Neural cell (in vitro differentiated cells): Measurements from ENCODE around the gene FRMD4B. TPM values are rescaled to one million over a fixed set of nuclear protein-coding genes. Genes with fewer than 3 reads are reported as not detected.

Experiments used
- H2AFZ ChIP-seq: fragments of 200-600, 300-800 bp; sonication (generic), shearing (Covaris generic); 2 replicates; pipeline ENCODE4 v1.6.0; 2014; ENCODE audit warnings: low read depth, mild to moderate bottlenecking, antibody characterized with exemption, low read length, moderate library complexity
- H3F3A ChIP-seq: fragments of 200-600 bp; shearing (Covaris generic); 2 replicates; pipeline ENCODE4 v1.6.1; 2016; ENCODE audit warnings: mild to moderate bottlenecking, moderate library complexity, mixed read lengths, antibody characterized with exemption, low read length; ENCODE audit not compliant: insufficient read depth, poor library complexity, severe bottlenecking
- H3K27ac ChIP-seq: fragments of 200-600, 300-800 bp; sonication (generic), shearing (Covaris generic); 2 replicates; pipeline ENCODE4 v1.5.1; 2014; ENCODE audit warnings: mild to moderate bottlenecking, low read length, moderate library complexity
- H3K27me3 ChIP-seq: fragments of 300-800, 200-600 bp; sonication (generic), shearing (Covaris generic); 2 replicates; pipeline ENCODE4 v1.6.0; 2014; ENCODE audit warnings: mild to moderate bottlenecking, low read depth, low read length, moderate library complexity; ENCODE audit not compliant: insufficient read depth
- H3K36me3 ChIP-seq: fragments of 300-800, 200-600 bp; sonication (generic), shearing (Covaris generic); 2 replicates; pipeline ENCODE4 v1.5.1; 2014; ENCODE audit warnings: mild to moderate bottlenecking, antibody characterized with exemption, low read length, moderate library complexity; ENCODE audit not compliant: insufficient read depth
- H3K4me2 ChIP-seq: fragments of 300-800, 200-600 bp; sonication (generic), shearing (Covaris generic); 2 replicates; pipeline ENCODE4 v1.6.0; 2014; ENCODE audit warnings: mild to moderate bottlenecking, low read length
- H3K4me3 ChIP-seq: fragments of 300-800, 200-600 bp; sonication (generic), shearing (Covaris generic); 2 replicates; pipeline ENCODE4 v1.5.1; 2014; ENCODE audit warnings: mild to moderate bottlenecking, low read length, moderate library complexity
- H3K79me2 ChIP-seq: fragments of 200-600 bp; shearing (Covaris generic); replicated peaks from 2 replicates; pipeline ENCODE4 v1.6.0; 2014; ENCODE audit warnings: mild to moderate bottlenecking, low read length, moderate library complexity; ENCODE audit not compliant: insufficient read depth
- H3K9ac ChIP-seq: fragments of 300-800, 200-600 bp; sonication (generic), shearing (Covaris generic); 2 replicates; pipeline ENCODE4 v1.6.1; 2016; ENCODE audit warnings: mild to moderate bottlenecking, low read length, mixed read lengths
- H3K9me2 ChIP-seq: fragments of 200-600 bp; shearing (Covaris generic); 2 replicates; pipeline ENCODE4 v1.6.1; 2016; ENCODE audit warnings: mild to moderate bottlenecking, low read length, mixed read lengths; ENCODE audit not compliant: insufficient read depth
- H3K9me3 ChIP-seq: fragments of 200-600, 300-800 bp; sonication (generic), shearing (Covaris generic); 2 replicates; pipeline ENCODE4 v1.6.1; 2016; ENCODE audit warnings: mild to moderate bottlenecking, mixed run types, low read length, moderate library complexity, mixed read lengths
- H4K20me1 ChIP-seq: fragments of 200-600 bp; shearing (Covaris generic); 2 replicates; pipeline ENCODE4 v1.6.1; 2016; ENCODE audit warnings: mild to moderate bottlenecking, mixed run types; ENCODE audit not compliant: insufficient read depth
- CTCF ChIP-seq: fragments of 450-650 bp; IDR thresholded peaks from 2 replicates; pipeline ENCODE4 v1.5.1; 2014; ENCODE audit warnings: antibody characterized with exemption, mild to moderate bottlenecking, moderate library complexity; ENCODE audit not compliant: poor library complexity, severe bottlenecking
- EP300 ChIP-seq: fragments of 450-650 bp; conservative IDR thresholded peaks from 2 replicates; pipeline ENCODE4 v1.6.1; 2014; ENCODE audit warnings: antibody characterized with exemption, mild to moderate bottlenecking, moderate library complexity; ENCODE audit not compliant: poor library complexity, severe bottlenecking
- EZH2 ChIP-seq: fragments of 200-600, 300-800 bp; shearing (Covaris generic), sonication (generic); IDR thresholded peaks from 2 replicates; pipeline ENCODE4 v1.6.1; 2014; ENCODE audit warnings: antibody characterized with exemption, low read length, borderline replicate concordance, mild to moderate bottlenecking; ENCODE audit not compliant: insufficient read depth, poor library complexity, severe bottlenecking
- MXI1 ChIP-seq: fragments of 450-650 bp; conservative IDR thresholded peaks from 2 replicates; pipeline ENCODE4 v1.6.1; 2014; ENCODE audit warnings: antibody characterized with exemption, mild to moderate bottlenecking; ENCODE audit not compliant: poor library complexity, severe bottlenecking
- POLR2AphosphoS5 ChIP-seq: IDR thresholded peaks from 2 replicates; pipeline ENCODE4 v1.6.1; 2012
- RAD21 ChIP-seq: fragments of 450-650 bp; conservative IDR thresholded peaks from 2 replicates; pipeline ENCODE4 v1.6.1; 2014; ENCODE audit warnings: antibody characterized with exemption, mild to moderate bottlenecking, moderate library complexity
- REST ChIP-seq: IDR thresholded peaks from 2 replicates; pipeline ENCODE4 v1.6.1; 2012; ENCODE audit warnings: borderline replicate concordance
- SMC3 ChIP-seq: fragments of 450-650 bp; conservative IDR thresholded peaks from 2 replicates; pipeline ENCODE4 v1.6.1; 2014; ENCODE audit warnings: antibody characterized with exemption, mild to moderate bottlenecking, moderate library complexity; ENCODE audit not compliant: poor library complexity
- TAF1 ChIP-seq: IDR thresholded peaks from 2 replicates; pipeline ENCODE4 v1.6.1; 2012; ENCODE audit warnings: low read depth
- polyA plus RNA-seq: library from polyadenylated mRNA; depleted of rRNA; stranded (reverse); fragments of >200 nt; gene quantifications from 2 replicates; pipeline ENCODE4 v1.2.3, GENCODE V29; 2014

FRMD4B gene
- polyA plus RNA-seq, 1 donor from 2014 or later = 6.2 TPM

- H4K20me1 ChIP-seq = no peaks in the 10 kb centered on the region
- H3K79me2 ChIP-seq = no peaks in the 10 kb centered on the region
- H3K9ac ChIP-seq = no peak overlapping the region
- no peaks in the 10 kb centered on the region for H3K27me3 ChIP-seq
- no peaks in the 10 kb centered on the region for H3K9me2 ChIP-seq
- H2AFZ ChIP-seq = no peak overlapping the region
- TF ChIP-seq MXI1 (no peak), POLR2AphosphoS5 (no peak), RAD21 (no peak), EZH2 (no peak), EP300 (no peak), CTCF (no peak), SMC3 (no peak), TAF1 (no peak), REST (no peak)
- H3K4me2 ChIP-seq = no peak overlapping the region
- H3F3A ChIP-seq = no peaks in the 10 kb centered on the region
- no peaks in the 10 kb centered on the region for H3K36me3 ChIP-seq
- H3K4me3 ChIP-seq = no peak overlapping the region
- no peak overlapping the region for H3K27ac ChIP-seq
- H3K9me3 ChIP-seq = no peaks in the 10 kb centered on the region
Observed at GRCh38 chr3:69378112-69378802, 7.6 kb downstream of the FRMD4B start.

DNA sequence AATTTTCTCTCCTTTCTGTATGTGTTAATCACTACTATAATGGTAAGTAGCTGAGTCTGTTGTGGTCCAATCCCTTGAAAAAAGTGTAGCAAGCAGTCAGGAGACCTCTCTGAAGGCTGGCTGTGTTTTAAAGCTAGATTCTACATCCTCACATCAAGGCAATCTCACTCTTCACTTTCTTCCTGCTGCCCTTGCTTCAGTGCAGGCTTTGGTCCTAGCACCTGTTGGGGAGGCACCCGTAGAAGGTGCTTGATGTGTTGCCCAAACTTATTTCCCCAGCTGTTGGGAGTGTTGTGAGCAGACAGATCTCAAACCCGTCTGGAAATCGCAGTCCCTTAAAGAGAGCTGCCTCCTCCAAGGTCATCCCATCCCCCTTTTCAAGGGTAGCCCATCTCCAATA, 8.6 kb downstream of the FRMD4B start:
- H3K79me2 ChIP-seq = no peaks in the 10 kb centered on the region
- H3K27ac ChIP-seq = no peak overlapping the region
- H4K20me1 ChIP-seq = no peaks in the 10 kb centered on the region
- no peaks in the 10 kb centered on the region for H3K36me3 ChIP-seq
- H3K9me2 ChIP-seq = no peaks in the 10 kb centered on the region
- H2AFZ ChIP-seq = no peak overlapping the region
- H3K9me3 ChIP-seq = no peaks in the 10 kb centered on the region
- no peak overlapping the region for H3K4me3 ChIP-seq
- no peaks in the 10 kb centered on the region for H3F3A ChIP-seq
- H3K27me3 ChIP-seq = no peaks in the 10 kb centered on the region
- no peak for TF ChIP-seq TAF1
- TF ChIP-seq POLR2AphosphoS5 = no peak
- no peak for TF ChIP-seq CTCF
- no peak for TF ChIP-seq EZH2
- TF ChIP-seq EP300 = no peak
- no peak for TF ChIP-seq SMC3
- no peak for TF ChIP-seq RAD21
- no peak for TF ChIP-seq MXI1
- TF ChIP-seq REST = no peak
- H3K9ac ChIP-seq = no peak overlapping the region
- H3K4me2 ChIP-seq = no peak overlapping the region
